Ovary (tissue), 9 donors: ENCODE measurements around the gene SPATA24. TPM values are rescaled to one million over a fixed set of nuclear protein-coding genes. Genes with fewer than 3 reads are reported as not detected.

Experiments
- DNase-seq, 5 donors: peaks; one replicate each; pipeline ENCODE4 v3.0.0-alpha.2; 2019 to 2020
- H3K27ac ChIP-seq, 2 donors: fragments of 200-600 bp; one replicate each; pipeline versions ENCODE4 v1.5.1 to v1.8.0; 2019 to 2022
- H3K27me3 ChIP-seq: fragments of 200-600 bp; one replicate; pipeline ENCODE4 v1.8.0; 2022
- H3K36me3 ChIP-seq: fragments of 200-600 bp; sonication (generic); one replicate; pipeline ENCODE4 v1.5.1; 2019
- H3K4me1 ChIP-seq: one replicate; pipeline ENCODE4 v1.8.1; 2013; ENCODE audit warnings: mild to moderate bottlenecking, moderate library complexity; ENCODE audit not compliant: insufficient read depth
- H3K4me3 ChIP-seq: fragments of 200-600 bp; sonication (generic); one replicate; pipeline ENCODE4 v1.5.1; 2017
- H3K9me3 ChIP-seq, 2 donors: fragments of 200-600 bp in 1 of 2; sonication (generic) in 1 of 2; one replicate each; pipeline versions ENCODE4 v1.5.1 to v1.8.1; 2013 to 2019; ENCODE audit warnings: mild to moderate bottlenecking in 1 of 2, moderate library complexity in 1 of 2
- EP300 ChIP-seq: sonication (generic); formaldehyde crosslinking; IDR thresholded peaks from one replicate; pipeline ENCODE4 v1.6.1; 2017; ENCODE audit warnings: antibody characterized with exemption
- POLR2A ChIP-seq: fragments of 450-650 bp; IDR thresholded peaks from one replicate; pipeline ENCODE4 v1.6.1; 2017; ENCODE audit warnings: antibody characterized with exemption, mild to moderate bottlenecking, moderate library complexity
- WGBS, 3 donors: extraction: QIAGEN DNeasy Blood & Tissue Kit in 1 of 3; methylation state at CpG; one replicate each; pipeline versions ENCODE4 v1.1.5 to v1.1.7; 2013 to 2017; 5-methylcytosine and 5-hydroxymethylcytosine counted together
- intact Hi-C, 4 donors: fragments of 100-400 bp; cut with DNase I; formaldehyde crosslinking; loops; one replicate each; pipeline versions ENCODE4 v1.11.0 to v1.15.1; 2022 to 2023
- polyA plus RNA-seq, 2 donors: library from polyadenylated mRNA; stranded (reverse); fragments of 200-250 nt in 1 of 2; fragments of 350-450 nt in 1 of 2; fragmentation: Illumina TruSeq in 1 of 2; extraction: RNeasy Lipid Tissue Mini Kit (QIAGEN cat#74804) in 1 of 2; gene quantifications; one replicate each; pipeline ENCODE4 v1.2.3, GENCODE V29; 2013 to 2014
- total RNA-seq, 7 donors: library from RNA; depleted of rRNA in 2 of 7; stranded (reverse); fragments of >200 nt in 2 of 7; fragmentation: NEBNext Ultra II Directional in 3 of 7; extraction: Animal tissue kit (Norgen Biotek cat#: 25700) in 3 of 7; gene quantifications; one replicate each; pipeline versions ENCODE4 v1.1.0 to v1.2.4, GENCODE V29; 2016 to 2023
- TF ChIP-seq, protein P1 (sequence below), 3 donors: fragments of 450-650 bp in 2 of 3; fragments of 200-600 bp in 1 of 3; IDR thresholded peaks; one replicate each; pipeline versions ENCODE4 v1.5.1 to v1.8.0; 2016 to 2022; ENCODE audit warnings: antibody characterized with exemption in 3 of 3, mild to moderate bottlenecking in 1 of 3
- donor health status: DM: no; HTN: no; CAD: no; lungs with moderate emphysema.
- donor health status: DM: no; HTN: no; CAD: no.
- donor health status: Bipolar disorder and iron deficiency.
- donor health status: DM: yes; HTN: yes; CAD: no.
- donor health status: DM: no; HTN: no; CAD: no.
- donor health status: DM: yes; HTN: yes; CAD: no.

The SPATA24 gene
- total and polyA plus RNA-seq, 9 donors = 2.1 to 6.7 (median 4.0) TPM

- intact Hi-C loops = no loop called here
- no peak for TF ChIP-seq EP300
- TF ChIP-seq POLR2A = no peak
- TF ChIP-seq, protein P1, sequence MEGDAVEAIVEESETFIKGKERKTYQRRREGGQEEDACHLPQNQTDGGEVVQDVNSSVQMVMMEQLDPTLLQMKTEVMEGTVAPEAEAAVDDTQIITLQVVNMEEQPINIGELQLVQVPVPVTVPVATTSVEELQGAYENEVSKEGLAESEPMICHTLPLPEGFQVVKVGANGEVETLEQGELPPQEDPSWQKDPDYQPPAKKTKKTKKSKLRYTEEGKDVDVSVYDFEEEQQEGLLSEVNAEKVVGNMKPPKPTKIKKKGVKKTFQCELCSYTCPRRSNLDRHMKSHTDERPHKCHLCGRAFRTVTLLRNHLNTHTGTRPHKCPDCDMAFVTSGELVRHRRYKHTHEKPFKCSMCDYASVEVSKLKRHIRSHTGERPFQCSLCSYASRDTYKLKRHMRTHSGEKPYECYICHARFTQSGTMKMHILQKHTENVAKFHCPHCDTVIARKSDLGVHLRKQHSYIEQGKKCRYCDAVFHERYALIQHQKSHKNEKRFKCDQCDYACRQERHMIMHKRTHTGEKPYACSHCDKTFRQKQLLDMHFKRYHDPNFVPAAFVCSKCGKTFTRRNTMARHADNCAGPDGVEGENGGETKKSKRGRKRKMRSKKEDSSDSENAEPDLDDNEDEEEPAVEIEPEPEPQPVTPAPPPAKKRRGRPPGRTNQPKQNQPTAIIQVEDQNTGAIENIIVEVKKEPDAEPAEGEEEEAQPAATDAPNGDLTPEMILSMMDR (IDR thresholded peaks at IDR 0.05) = no peak
- DNase-seq = peak in 1 of 5 donors; percentile 21
- no peak overlapping the region for H3K27ac ChIP-seq
- peaks cover 5% of the 10 kb centered on the region for H3K27me3 ChIP-seq
- WGBS, 3 donors = 49 to 75% (median 50%) methylated on average over 28 to 33 of the region's 33 CpGs
- no peaks in the 10 kb centered on the region for H3K9me3 ChIP-seq
- H3K4me1 ChIP-seq = peaks cover 9% of the 10 kb centered on the region
- H3K4me3 ChIP-seq = no peak overlapping the region
- no peaks in the 10 kb centered on the region for H3K36me3 ChIP-seq
Observed at GRCh38 chr5:139391570-139392323, 12.1 kb downstream of the SPATA24 start.

DNA sequence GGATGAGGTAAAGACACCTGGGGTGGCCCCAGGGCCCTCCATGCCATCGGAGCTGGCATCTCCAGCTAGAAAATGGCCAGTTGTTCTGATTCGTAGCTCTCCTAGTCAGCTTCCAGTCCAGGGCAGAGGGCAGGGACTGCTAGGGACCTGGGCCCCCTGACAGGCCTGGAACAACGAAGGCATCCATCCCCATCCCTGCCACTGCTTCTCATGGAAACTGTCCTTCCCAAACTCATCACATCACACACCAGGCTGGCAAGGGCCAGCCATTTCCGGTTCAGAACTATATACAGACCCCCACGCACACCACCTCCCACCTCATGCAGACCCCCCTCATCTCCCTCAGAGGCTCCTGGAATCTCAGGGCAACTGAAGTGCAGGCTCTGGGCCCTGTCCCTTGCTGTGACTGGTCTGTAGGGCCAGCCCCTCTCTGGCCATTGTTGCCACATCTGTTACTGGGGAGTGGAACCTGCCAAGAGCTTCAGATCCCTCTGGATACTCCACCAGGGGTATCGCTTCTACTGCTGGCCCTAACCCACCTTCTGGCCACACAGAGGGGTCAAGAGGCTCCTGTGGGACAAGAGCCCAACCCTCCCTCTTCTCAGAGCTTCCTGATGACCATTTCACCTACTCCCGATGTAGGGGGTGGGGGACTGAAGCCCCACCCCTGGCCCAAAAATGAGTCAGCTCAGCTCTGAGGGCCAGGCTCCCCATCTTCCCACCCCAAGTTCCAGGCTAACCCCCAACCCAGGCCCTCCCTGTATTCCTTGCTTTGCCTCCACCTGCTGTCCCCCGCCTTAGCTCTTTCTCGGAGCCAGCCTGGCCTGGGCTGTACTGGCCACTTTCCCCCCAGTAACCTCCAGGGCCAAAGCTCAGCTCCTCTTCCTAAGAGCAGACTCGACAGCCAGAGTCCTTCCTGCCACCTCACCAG lies 13.0 kb downstream of the SPATA24 start:
- TF ChIP-seq EP300 (no peak), POLR2A (no peak)
- TF ChIP-seq, protein P1 (IDR thresholded peaks at IDR 0.05) = no peak
- Histone ChIP-seq H3K4me3 (no peak overlapping the region), H3K27me3 (peaks cover 5% of the 10 kb centered on the region), H3K9me3 (no peaks in the 10 kb centered on the region), H3K4me1 (peaks cover 9% of the 10 kb centered on the region), H3K27ac (no peak overlapping the region), H3K36me3 (no peaks in the 10 kb centered on the region)
- WGBS, 3 donors = 75 to 80% (median 80%) methylated on average over 8 to 10 of the region's 10 CpGs
- peak in 1 of 5 donors; percentile 16 for DNase-seq
- intact Hi-C loops = no loop called here

DNA sequence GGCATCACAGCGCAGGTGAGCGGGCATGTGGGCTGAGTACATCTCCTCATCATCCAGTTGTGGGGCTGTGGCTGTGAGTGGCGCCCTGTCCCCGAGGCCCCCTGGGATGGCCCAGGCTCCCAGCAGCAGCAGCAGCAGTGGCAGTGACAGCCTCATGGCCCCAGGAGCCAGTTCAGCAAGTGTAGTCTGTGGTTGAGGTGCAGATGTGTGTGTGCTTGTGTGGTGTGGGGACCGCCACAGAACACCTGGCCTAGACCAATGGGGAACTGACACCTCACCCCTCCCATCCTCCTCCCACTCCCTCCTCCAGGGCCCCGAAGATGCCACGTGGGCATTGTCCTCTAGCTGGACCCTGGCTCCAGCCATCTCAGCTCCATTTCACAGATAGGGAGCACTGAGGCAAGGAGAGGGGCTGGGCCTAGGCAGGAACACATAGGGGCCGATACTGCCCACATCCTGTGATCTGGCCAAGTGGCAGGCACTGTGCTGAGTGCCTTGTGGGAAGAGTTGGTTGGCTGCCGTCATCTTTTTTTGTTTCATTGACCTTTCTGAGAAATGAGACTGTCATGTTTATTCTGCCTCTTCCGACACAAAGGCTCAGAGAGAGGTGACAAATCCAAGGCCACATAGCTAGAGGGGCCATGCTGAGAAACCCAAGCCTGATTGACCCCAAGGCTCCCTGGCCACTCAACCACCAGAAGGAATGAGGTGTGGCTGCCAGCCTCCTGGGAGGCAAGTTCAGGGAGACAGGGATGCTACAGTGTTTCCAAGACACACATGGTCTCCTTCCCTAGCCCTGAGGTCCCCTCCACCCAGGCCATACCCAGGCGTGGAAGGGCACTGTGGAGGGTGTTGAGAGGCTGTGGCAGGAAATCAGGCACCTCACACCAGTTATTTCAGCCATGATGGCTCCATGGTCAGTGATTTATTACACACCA lies 13.9 kb downstream of the SPATA24 start, which contains the start of gene MZB1:
Gene MZB1, minus strand, starts transcription at position 213 of the 938 bp plus-strand sequence. Its CDS starts 57 bp downstream, at position 156.
- intact Hi-C loops = no loop called here
- no peaks in the 10 kb centered on the region for H3K36me3 ChIP-seq
- H3K4me3 ChIP-seq = no peak within 1 kb of the TSS
- peaks cover 8% of the 10 kb centered on the region for H3K4me1 ChIP-seq
- DNase-seq = peak in 1 of 5 donors; percentile 10
- no peak within 1 kb of the TSS for H3K27ac ChIP-seq
- H3K9me3 ChIP-seq = no peaks in the 10 kb centered on the region
- no peak for TF ChIP-seq POLR2A
- TF ChIP-seq, protein P1 (IDR thresholded peaks at IDR 0.05) = no peak
- TF ChIP-seq EP300 = no peak
- H3K27me3 ChIP-seq = peaks cover 5% of the 10 kb centered on the region
- 85 to 86% (median 85%) methylated on average over 11 of the region's 11 CpGs for WGBS, 3 donors
